Activated CD8-positive, alpha-beta T cell treated with anti-CD3 and anti-CD28 coated beads for 36 hours (primary cell): ENCODE measurements around the gene HLTF. TPM values are rescaled to one million over a fixed set of nuclear protein-coding genes. Genes with fewer than 3 reads are reported as not detected.
"Not testable (repeated sequence)": the region's sequence is repeated elsewhere in the genome, so short reads cannot be mapped to it uniquely, and the experiment has no call there.

Source experiments
- ATAC-seq: fragments of 200-7000 bp; cut with Tn5 transposase; one replicate; pipeline ENCODE4 v1.10.0; 2021; ENCODE audit warnings: mild to moderate bottlenecking, moderate library complexity
- CTCF ChIA-PET: fragments of 350-600 bp; sonication (Branson Sonifier 250); formaldehyde crosslinking; loops from one replicate; lab custom pipeline; 2021; ENCODE audit warnings: antibody characterized with exemption; lab: Charles Lee
- POLR2A ChIA-PET: fragments of 350-600 bp; sonication (Branson Sonifier 250); formaldehyde crosslinking; loops from one replicate; lab custom pipeline; 2021; ENCODE audit warnings: antibody characterized with exemption; lab: Charles Lee
- DNase-seq: peaks from one replicate; pipeline ENCODE4 v3.0.0-alpha.2; 2020
- H3K27ac Mint-ChIP-seq: one replicate; pipeline ENCODE4 v1.8.0; 2021; ENCODE audit warnings: mild to moderate bottlenecking, mixed read lengths
- H3K27me3 Mint-ChIP-seq: one replicate; pipeline ENCODE4 v1.8.0; 2021; ENCODE audit warnings: mixed read lengths
- H3K36me3 Mint-ChIP-seq: one replicate; pipeline ENCODE4 v1.8.0; 2021; ENCODE audit warnings: low read depth, mixed read lengths
- H3K4me1 Mint-ChIP-seq: one replicate; pipeline ENCODE4 v1.8.0; 2021; ENCODE audit warnings: low read depth, mixed read lengths
- H3K4me3 Mint-ChIP-seq: one replicate; pipeline ENCODE4 v1.8.0; 2021; ENCODE audit warnings: mild to moderate bottlenecking, moderate library complexity, mixed read lengths
- H3K9me3 Mint-ChIP-seq: one replicate; pipeline ENCODE4 v1.8.0; 2021; ENCODE audit warnings: mixed read lengths
- CTCF ChIP-seq: fragments of 200-600 bp; IDR thresholded peaks from one replicate; pipeline ENCODE4 v1.8.0; 2022; ENCODE audit warnings: antibody characterized with exemption, mild to moderate bottlenecking
- intact Hi-C: fragments of 100-400 bp; cut with micrococcal nuclease; formaldehyde crosslinking; loops from one replicate; pipeline ENCODE4 v1.10.0; 2022
- total RNA-seq, 2 experiments: library from RNA; stranded (reverse); gene quantifications; one replicate each; pipeline ENCODE4 v1.2.3, GENCODE V29; 2021

The HLTF gene
- total RNA-seq, 2 experiments from 2014 or later, result 20.7 to 23.8 TPM

DNA sequence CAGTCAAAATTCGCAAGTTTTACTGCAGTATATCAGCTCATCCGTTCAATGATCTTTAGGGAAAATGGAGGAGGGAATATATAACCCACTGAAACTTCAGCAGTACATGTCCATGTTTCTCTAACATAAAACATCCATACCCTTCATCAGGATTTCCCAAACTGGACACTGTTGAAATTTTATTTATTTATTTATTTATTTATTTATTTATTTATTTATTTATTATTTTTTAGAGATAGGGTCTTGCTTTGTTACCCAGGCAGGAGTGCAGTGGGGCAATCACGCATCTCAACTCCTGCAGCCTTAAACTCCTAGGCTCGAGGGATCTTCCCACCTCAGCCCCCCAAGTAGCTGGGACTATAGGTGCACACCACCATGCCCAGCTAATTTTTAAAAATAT lies 14.8 kb upstream of the HLTF start:
- intact Hi-C loops, result no loop called here

GRCh38 chr3:149097987-149098386 lies 11.7 kb upstream of the HLTF start:
- H3K36me3 Mint-ChIP-seq, POLR2A ChIA-PET, DNase-seq, H3K27ac Mint-ChIP-seq, H3K4me3 Mint-ChIP-seq, H3K27me3 Mint-ChIP-seq, CTCF ChIA-PET, ATAC-seq, intact Hi-C loops, H3K4me1 Mint-ChIP-seq, H3K9me3 Mint-ChIP-seq: not testable (repeated sequence)

More for the DNA sequence above, 14.8 kb upstream of the HLTF start:
- no peak for ATAC-seq
- no peak for TF ChIP-seq CTCF
- ChIA-PET POLR2A (interaction anchor here (0.6 to 0.9 kb wide), 2 partner anchors 15 to 28 kb away, joined by 3 read pairs; partner anchors contain the start of gene HPS3), CTCF (interaction anchor here (1.2 to 1.3 kb wide), 2 partner anchors 29 to 146 kb away, joined by 3 read pairs; no protein-coding TSS in a partner anchor)
- Mint-ChIP-seq H3K27me3 (no peaks in the 10 kb centered on the region), H3K27ac (no peak overlapping the region), H3K4me3 (no peak overlapping the region), H3K9me3 (peaks cover 2% of the 10 kb centered on the region), H3K36me3 (no peaks in the 10 kb centered on the region), H3K4me1 (no peaks in the 10 kb centered on the region)
- DNase-seq, result no peak

GRCh38 chr3:149095487-149095886 lies 9.2 kb upstream of the HLTF start:
- POLR2A ChIA-PET, result no interaction called here
- intact Hi-C loops, result no loop called here
- no peaks in the 10 kb centered on the region for H3K9me3 Mint-ChIP-seq
- H3K4me3 Mint-ChIP-seq, result no peak overlapping the region
- TF ChIP-seq CTCF, result no peak
- no peak for ATAC-seq
- H3K36me3 Mint-ChIP-seq, result no peaks in the 10 kb centered on the region
- no peak overlapping the region for H3K27ac Mint-ChIP-seq
- CTCF ChIA-PET, result interaction anchor here (1.2 kb wide), 1 partner anchor 18 kb away, joined by 3 read pairs; no protein-coding TSS in a partner anchor
- no peaks in the 10 kb centered on the region for H3K4me1 Mint-ChIP-seq
- no peak for DNase-seq
- no peaks in the 10 kb centered on the region for H3K27me3 Mint-ChIP-seq

- no peak for DNase-seq
- H3K9me3 Mint-ChIP-seq, result no peaks in the 10 kb centered on the region
- no peak overlapping the region for H3K4me3 Mint-ChIP-seq
- H3K27ac Mint-ChIP-seq, result no peak overlapping the region
- intact Hi-C loops, result no loop called here
- ATAC-seq, result no peak
- H3K4me1 Mint-ChIP-seq, result no peaks in the 10 kb centered on the region
- H3K27me3 Mint-ChIP-seq, result no peaks in the 10 kb centered on the region
- ChIA-PET POLR2A (no interaction called here), CTCF (no interaction called here)
- H3K36me3 Mint-ChIP-seq, result no peaks in the 10 kb centered on the region
- no peak for TF ChIP-seq CTCF
These were observed 5.7 kb upstream of the HLTF start for GRCh38 chr3:149091983-149092382.

DNA sequence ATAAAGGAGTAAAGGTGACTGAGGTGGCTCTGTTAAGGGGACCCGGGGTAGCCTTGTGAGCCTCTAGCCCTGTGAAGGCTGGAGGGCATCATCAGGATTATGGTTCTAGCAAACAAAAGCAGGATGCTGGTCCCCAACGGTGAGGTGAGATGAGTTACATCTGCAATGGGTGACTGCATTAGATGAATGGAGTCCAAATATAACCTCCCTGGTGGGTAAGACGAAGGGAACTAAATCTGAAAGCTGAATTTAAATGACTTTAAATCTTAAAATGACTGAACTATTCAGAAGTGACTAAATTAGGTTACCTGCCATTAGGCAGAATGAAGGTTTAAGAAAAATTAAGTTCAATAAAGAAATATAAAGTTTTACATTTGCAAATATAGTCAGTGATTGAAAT lies 4.6 kb upstream of the HLTF start:
- ChIA-PET CTCF (interaction anchor here (1.2 kb wide), 1 partner anchor 135 kb away, joined by 4 read pairs; no protein-coding TSS in a partner anchor), POLR2A (interaction anchor here (0.8 kb wide), 1 partner anchor 14 kb away, joined by 3 read pairs; no protein-coding TSS in a partner anchor)
- no peak for DNase-seq
- Mint-ChIP-seq H3K27ac (no peak overlapping the region), H3K4me3 (no peak overlapping the region), H3K9me3 (no peaks in the 10 kb centered on the region), H3K4me1 (peaks cover 3% of the 10 kb centered on the region), H3K27me3 (no peaks in the 10 kb centered on the region), H3K36me3 (peaks cover 2% of the 10 kb centered on the region)
- no peak for ATAC-seq
- TF ChIP-seq CTCF, result no peak
- intact Hi-C loops, result no loop called here
